ENCODE measurements around the gene SUMO3.

SUMO3 gene

DNA sequence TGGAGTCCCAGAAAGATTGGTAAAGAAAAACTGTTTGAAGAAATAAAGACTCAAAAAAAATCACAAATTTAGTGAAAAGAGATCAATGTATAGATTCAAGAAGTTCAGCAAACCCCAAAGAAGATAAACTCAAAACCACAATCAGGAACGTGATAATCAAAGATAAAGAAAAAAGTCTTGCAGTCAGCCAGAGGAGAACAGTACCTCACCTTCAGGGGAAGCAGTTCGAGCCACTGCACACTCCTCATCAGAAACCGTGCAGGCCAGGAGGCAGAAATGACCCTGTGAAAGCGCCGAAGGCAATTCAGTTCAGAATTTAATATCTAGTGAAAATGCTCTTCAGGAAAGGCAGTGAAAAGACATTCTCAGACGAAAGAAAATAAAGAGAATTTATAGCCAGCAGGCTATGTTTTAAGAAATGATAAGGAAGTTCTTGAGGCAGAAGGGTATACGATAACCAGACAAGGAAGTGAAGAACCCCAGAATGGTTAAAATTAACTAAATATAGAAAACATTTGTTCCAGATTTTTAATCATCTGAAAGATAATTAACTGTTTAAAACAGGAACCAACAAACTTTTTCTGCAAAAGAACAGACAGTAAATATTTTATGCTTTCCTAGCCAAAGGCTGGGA, 13.5 kb upstream of the SUMO3 start:
- DNase-seq (ENCODE audit: low spot score in 2 of 2), result no peak
- Histone ChIP-seq H3K9me3 (peaks cover 2% of the 10 kb centered on the region), H3K4me3 (no peak overlapping the region), H3K36me3 (replicated peaks) (no peaks in the 10 kb centered on the region), H3K27me3 (ENCODE audit: low read depth) (no peaks in the 10 kb centered on the region), H3K4me1 (no peaks in the 10 kb centered on the region)
- in situ Hi-C loops (cut with MboI; ENCODE audit: low sequenced_read_pairs), result no loop called here

DNA sequence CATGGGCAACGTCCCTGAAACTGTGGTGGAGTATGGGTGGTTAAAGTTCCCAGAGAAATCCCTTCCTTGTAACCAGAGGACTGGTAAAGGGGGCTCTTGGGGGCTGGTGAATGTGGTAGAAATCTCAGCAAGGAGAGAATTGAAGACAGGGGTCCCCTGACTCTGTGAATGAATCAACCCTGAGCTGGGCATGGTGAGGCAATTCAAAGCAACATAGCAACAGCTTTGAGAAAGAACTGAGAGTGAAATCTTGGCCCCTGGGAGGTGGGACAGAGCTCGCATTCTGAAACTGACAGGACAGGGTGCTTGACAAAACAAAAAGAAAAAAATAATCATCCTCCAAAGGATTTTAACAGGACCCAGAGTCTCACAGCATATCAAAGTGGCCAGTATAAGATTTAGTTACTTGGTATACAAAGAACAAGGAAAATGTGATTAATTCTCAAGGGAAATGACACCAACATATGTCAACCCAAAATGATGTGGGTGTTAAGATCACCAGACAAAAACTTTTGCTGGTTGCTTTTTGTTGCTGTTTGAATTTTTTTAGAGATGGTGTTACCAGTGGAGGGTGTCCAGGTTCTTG, 11.7 kb upstream of the SUMO3 start:
- H3K36me3 ChIP-seq (replicated peaks), result no peaks in the 10 kb centered on the region

DNA sequence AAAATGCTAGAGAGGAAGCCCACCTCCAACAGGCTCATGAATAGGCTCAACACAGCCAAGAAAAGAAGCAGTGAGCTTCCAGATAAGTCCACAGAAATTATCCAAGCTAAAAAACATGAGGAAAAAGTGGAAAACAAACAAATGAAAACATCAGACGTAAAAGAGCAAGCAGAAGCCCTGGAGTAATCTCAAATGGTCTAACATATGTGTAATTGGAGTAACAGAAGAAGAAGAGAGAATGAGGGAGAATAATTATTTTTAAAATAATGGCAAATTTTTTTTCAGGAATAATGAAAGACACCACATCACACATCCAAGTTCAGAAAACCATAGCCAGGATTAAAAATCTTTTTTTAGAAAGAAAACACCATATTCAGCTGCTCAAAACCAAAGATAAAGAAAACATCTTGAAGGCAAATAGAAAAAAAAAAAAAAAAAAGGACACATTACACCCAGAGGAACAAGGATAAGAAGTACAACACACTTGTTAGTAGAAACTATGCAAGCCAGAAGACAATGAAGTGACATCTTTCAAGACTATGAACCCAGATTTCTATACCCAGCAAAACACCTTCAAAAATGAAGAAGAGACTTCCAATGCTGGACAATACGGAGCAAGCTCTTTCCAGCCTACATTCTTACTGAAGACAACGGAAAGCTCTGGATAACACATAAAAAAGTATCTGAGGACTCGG, 10.6 kb upstream of the SUMO3 start:
- Histone ChIP-seq H3K4me3 (no peak overlapping the region), H3K36me3 (replicated peaks) (no peaks in the 10 kb centered on the region), H3K4me1 (no peaks in the 10 kb centered on the region), H3K27me3 (ENCODE audit: low read depth) (no peaks in the 10 kb centered on the region), H3K9me3 (peaks cover 5% of the 10 kb centered on the region)
- in situ Hi-C loops (cut with MboI; ENCODE audit: low sequenced_read_pairs), result no loop called here
- DNase-seq (ENCODE audit: low spot score in 2 of 2), result no peak

More for the DNA sequence above, 11.7 kb upstream of the SUMO3 start:
- no peak overlapping the region for H3K4me3 ChIP-seq
- in situ Hi-C loops (cut with MboI; ENCODE audit: low sequenced_read_pairs), result no loop called here
- peaks cover 4% of the 10 kb centered on the region for H3K9me3 ChIP-seq
- H3K27me3 ChIP-seq (ENCODE audit: low read depth), result no peaks in the 10 kb centered on the region
- no peak for DNase-seq (ENCODE audit: low spot score in 2 of 2)
- H3K4me1 ChIP-seq, result no peaks in the 10 kb centered on the region

DNA sequence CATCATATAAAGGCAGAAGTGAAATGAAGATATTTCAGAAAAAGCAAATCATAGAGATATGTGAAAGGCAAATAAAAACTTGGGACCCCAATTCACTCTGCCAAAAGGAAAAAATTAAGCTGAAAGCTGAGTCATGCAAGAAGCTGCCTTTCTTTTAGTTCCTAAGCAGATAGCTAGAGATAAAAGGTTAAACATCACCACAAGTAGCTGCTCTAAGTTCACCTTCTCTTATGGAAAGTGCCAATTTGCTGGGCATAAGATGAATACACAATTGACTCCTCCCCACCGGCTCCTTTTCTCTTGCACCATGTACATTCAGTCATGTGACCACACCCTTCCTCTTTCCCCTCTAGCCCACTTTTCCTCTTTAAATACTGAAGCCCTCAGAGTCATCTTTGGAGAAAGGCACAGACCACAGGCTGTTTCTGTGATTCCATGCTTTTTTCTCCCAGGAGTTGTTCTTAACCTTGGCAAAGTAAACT, 5.4 kb upstream of the SUMO3 start:
- Histone ChIP-seq H3K9me3 (peaks cover 19% of the 10 kb centered on the region), H3K27me3 (ENCODE audit: low read depth) (no peaks in the 10 kb centered on the region), H3K4me3 (no peak overlapping the region), H3K4me1 (no peaks in the 10 kb centered on the region), H3K36me3 (replicated peaks) (no peaks in the 10 kb centered on the region)
- in situ Hi-C loops (cut with MboI; ENCODE audit: low sequenced_read_pairs), result no loop called here
- no peak for DNase-seq (ENCODE audit: low spot score in 2 of 2)

DNA sequence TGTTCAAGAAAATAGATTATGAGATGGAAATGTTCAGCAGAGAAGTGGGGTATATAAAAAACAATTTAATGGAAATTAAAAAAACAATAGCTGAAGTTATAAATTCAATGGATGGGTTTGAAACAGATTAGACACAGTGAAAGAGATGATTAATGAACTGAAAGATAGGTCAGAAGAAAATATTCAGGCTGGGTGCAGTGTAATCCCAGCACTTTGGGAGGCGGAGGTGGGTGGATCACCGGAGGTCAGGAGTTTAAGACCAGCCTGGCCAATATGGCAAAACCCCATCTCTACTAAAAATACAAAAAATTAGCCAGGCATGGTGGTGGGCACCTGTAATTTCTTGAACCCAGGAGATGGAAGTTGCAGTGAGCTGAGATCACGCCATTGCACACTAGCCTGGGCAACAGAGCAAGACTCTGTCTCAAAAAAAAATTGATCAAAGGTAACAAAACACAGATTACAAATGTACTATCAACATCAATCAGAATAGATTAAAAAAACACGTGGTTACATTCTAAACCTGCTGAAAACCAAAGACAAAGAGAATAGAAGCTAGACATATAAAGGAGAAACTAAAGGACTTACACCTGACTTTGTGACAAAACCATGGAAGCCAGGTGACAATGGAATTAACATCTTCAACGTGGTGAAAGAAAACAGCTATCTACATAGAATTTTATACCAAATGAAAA, 4.8 kb upstream of the SUMO3 start:
- H3K9me3 ChIP-seq, result peaks cover 19% of the 10 kb centered on the region
- no peak for DNase-seq (ENCODE audit: low spot score in 2 of 2)
- no peak overlapping the region for H3K4me3 ChIP-seq
- no peaks in the 10 kb centered on the region for H3K27me3 ChIP-seq (ENCODE audit: low read depth)
- H3K4me1 ChIP-seq, result no peaks in the 10 kb centered on the region
- in situ Hi-C loops (cut with MboI; ENCODE audit: low sequenced_read_pairs), result no loop called here
- no peaks in the 10 kb centered on the region for H3K36me3 ChIP-seq (replicated peaks)

DNA sequence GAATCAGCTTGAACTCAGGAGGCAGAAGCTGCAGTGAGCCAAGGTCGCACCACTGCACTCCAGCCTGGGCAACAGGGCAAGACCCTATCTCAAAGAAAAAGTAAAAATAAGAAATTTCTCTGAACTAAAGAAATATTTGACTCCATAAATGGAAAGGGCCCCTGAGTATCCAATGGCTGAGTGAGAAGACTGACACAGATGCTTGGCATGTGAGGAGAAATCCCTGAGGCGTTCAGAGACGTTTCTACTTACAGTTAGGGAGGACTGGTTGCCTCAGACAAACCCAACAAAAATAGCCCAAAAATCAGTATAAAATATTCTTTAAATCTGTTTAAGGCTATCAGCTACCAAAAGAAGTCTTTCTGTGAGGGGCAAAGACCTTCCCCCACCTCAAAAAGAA, 3.0 kb upstream of the SUMO3 start:
- in situ Hi-C loops (cut with MboI; ENCODE audit: low sequenced_read_pairs), result no loop called here
- no peaks in the 10 kb centered on the region for H3K36me3 ChIP-seq (replicated peaks)

DNA sequence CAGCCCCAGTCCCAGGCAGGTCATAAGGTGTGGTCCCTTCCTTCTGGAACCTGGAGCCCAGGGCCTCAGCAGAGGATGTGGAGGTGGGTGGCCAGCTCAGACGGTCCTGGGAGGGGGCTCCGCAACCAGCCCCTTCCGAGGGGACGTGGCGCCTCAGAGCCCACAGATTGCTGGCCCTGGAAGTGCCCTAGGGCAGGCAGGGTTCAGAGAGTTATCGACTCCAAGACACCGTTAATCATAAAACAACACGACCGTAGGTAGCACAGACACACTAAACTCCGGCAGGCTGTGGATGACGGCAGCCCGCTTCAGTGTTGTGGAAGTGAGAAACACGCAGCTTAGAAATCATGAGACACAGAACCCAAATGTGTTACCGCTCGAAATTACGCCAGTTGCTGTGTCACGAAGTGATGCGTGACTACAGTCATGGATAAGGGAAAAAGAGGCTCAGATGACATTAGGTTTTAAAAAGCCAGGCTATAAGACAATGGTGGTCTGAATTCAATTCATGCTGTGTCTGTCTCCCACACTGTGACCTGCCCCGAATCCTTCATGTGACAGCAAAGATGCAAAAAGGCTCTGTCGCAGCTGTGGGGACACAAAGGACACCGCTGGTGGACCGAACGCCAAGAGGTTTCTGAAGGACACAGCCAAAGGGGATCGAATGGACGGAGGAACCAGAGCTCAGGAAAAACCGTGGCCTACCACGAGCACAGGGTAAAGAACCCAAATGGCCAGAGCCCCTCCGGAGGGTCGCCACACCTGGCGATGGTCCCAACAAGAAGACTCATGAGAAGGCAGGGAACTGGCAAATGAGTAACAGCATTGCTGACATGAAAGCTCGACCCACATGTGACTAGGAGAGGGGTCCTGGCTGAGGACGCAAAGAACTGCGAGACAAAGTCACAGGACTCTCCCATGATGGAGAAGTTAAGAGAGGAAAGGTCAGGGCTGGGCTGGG, 1.7 kb upstream of the SUMO3 start:
- Histone ChIP-seq H3K27me3 (ENCODE audit: low read depth) (no peaks in the 10 kb centered on the region), H3K36me3 (replicated peaks) (no peaks in the 10 kb centered on the region), H3K4me3 (no peak overlapping the region), H3K9me3 (peaks cover 17% of the 10 kb centered on the region), H3K4me1 (no peaks in the 10 kb centered on the region)
- in situ Hi-C loops (cut with MboI; ENCODE audit: low sequenced_read_pairs), result no loop called here
- DNase-seq (ENCODE audit: low spot score in 2 of 2), result no peak

More for the DNA sequence above, 3.0 kb upstream of the SUMO3 start:
- Histone ChIP-seq H3K4me3 (no peak overlapping the region), H3K4me1 (no peaks in the 10 kb centered on the region), H3K9me3 (peaks cover 17% of the 10 kb centered on the region), H3K27me3 (ENCODE audit: low read depth) (no peaks in the 10 kb centered on the region)
- DNase-seq (ENCODE audit: low spot score in 2 of 2), result no peak

DNA sequence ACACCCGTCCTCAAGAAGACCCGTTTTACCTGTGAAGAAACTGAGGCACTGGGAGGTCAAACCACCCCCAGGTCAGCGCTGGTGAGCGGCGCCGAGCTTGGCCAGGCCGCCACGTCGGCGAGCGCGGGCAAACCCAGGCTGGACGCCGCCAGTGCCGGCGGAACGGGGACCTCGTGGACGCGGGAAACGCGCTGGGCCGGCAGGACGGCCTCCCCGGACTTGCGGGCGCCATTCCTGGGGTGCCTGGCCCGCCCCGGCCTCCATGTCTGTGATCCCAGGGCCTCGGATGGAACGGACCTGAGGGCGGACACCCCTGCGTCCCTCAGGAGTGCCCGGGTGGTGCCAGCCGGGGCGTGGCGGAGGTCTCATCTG, 764 bp upstream of the SUMO3 start:
- Histone ChIP-seq H3K9me3 (peaks cover 17% of the 10 kb centered on the region), H3K36me3 (replicated peaks) (no peaks in the 10 kb centered on the region), H3K4me3 (peak overlapping the region; percentile 42), H3K27me3 (ENCODE audit: low read depth) (no peaks in the 10 kb centered on the region), H3K4me1 (no peaks in the 10 kb centered on the region)
- in situ Hi-C loops (cut with MboI; ENCODE audit: low sequenced_read_pairs), result no loop called here
- no peak for DNase-seq (ENCODE audit: low spot score in 2 of 2)

DNA sequence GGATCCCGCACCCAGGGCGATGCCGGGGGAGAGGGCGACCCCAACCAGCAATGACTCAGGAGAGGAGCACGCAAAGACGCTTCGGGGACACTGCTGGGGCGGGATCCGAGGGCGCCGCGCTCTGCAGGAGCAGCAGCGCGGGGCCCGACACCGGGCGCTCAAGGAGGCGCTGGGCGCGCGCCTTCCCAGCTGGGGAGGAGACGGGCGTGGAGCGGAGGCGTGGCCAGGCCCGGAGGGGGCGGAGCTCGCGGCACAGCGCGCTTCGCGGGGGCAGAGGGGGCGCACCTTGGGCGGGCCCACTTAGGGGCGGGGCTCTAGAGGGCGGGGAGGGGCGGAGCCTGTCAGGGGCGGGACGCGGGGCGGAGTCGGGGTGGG, 369 bp downstream of the SUMO3 start:
- peak; percentile 60 to 93 for DNase-seq (ENCODE audit: low spot score in 2 of 2)
- no peaks in the 10 kb centered on the region for H3K27me3 ChIP-seq (ENCODE audit: low read depth)
- H3K36me3 ChIP-seq (replicated peaks), result no peaks in the 10 kb centered on the region; the same call in 1 of the 2 replicates
- in situ Hi-C loops (cut with MboI; ENCODE audit: low sequenced_read_pairs), result no loop called here
- peaks cover 8% of the 10 kb centered on the region; the same call in 1 of the 2 replicates for H3K9me3 ChIP-seq
- peak overlapping the region; percentile 58 for H3K4me3 ChIP-seq
- no peaks in the 10 kb centered on the region for H3K4me1 ChIP-seq

DNA sequence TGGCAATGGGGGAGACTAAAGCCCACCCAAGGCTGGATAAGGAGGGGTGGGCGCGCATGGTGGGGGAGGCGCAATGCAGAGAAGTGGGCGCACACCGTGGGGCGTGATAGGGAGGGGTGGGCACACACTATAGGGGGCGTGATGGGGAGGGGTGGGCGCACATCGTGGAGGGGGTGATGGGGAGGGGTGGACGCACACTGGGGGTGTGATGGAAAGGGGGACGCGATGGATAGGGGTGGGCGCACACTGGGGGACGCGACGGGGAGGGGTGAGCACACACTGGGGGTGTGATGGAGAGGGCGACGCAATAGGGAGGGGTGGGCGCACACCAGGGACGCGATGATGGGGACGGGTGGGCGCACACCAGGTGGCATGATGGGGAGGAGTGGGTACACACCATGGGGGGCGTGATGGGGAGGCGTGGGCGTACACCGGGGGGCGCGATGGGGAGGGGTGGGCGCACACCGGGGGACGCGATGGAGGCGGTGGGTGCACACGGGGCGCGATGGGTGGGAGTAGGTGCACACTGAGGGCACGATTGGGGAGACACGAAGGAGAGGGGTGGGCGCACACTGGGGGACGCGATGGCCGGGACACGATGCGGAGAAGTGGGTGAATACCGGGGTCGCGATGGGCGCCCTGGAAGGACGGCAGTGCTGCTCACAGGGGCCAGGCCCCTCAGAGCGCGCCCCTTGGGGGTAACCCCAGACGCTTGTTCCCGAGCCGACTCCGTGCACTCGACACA, 929 bp downstream of the SUMO3 start:
- H3K36me3 ChIP-seq (replicated peaks), result peaks cover 3% of the 10 kb centered on the region; the same call in 1 of the 2 replicates
- DNase-seq (ENCODE audit: low spot score in 2 of 2), result no peak
- in situ Hi-C loops (cut with MboI; ENCODE audit: low sequenced_read_pairs), result no loop called here
- no peaks in the 10 kb centered on the region for H3K4me1 ChIP-seq
- H3K4me3 ChIP-seq, result peak overlapping the region; percentile 58
- peaks cover 6% of the 10 kb centered on the region; the same call in 1 of the 2 replicates for H3K9me3 ChIP-seq
- H3K27me3 ChIP-seq (ENCODE audit: low read depth), result no peaks in the 10 kb centered on the region

DNA sequence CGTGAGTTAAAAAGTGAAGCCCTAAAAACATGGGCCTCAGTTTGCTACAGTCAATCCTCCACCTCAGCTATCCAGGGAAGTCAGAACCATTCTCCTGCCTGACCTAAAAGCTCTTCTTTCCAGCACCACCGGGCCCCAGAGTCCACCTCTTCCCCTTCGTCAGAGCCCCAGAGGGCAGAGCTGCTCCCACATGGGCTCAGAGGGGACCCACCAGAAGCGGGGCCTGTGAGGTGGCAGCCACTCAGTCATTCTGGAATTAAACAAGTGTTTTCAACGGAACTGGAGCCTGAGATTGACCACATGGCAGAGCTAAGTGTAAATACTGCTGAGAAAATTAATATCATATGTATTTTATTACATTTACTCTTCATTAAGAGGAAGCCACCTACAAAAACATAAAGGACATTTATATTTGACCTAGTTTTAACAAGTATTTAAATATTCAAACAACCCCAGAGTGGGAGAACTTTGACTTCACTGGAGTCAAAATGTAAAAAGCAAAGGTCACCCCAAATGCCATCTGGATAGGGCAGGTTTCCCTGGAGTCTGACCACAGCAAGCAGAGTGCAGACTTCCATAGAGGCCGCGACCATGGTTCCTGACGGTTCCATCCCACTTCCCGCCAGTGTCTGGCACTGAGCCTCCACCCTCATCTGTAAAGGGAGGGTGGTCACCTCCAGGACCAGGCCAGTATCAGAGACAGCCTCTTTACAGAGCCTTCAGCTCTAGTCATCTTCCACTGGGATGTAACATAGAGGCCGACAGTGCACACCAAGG, 1.8 kb downstream of the SUMO3 start:
- peaks cover 6% of the 10 kb centered on the region; the same call in 1 of the 2 replicates for H3K36me3 ChIP-seq (replicated peaks)
- H3K4me1 ChIP-seq, result no peaks in the 10 kb centered on the region
- no peak overlapping the region for H3K4me3 ChIP-seq
- peaks cover 6% of the 10 kb centered on the region; the same call in 1 of the 2 replicates for H3K9me3 ChIP-seq
- DNase-seq (ENCODE audit: low spot score in 2 of 2), result no peak
- in situ Hi-C loops (cut with MboI; ENCODE audit: low sequenced_read_pairs), result no loop called here
- no peaks in the 10 kb centered on the region for H3K27me3 ChIP-seq (ENCODE audit: low read depth)

DNA sequence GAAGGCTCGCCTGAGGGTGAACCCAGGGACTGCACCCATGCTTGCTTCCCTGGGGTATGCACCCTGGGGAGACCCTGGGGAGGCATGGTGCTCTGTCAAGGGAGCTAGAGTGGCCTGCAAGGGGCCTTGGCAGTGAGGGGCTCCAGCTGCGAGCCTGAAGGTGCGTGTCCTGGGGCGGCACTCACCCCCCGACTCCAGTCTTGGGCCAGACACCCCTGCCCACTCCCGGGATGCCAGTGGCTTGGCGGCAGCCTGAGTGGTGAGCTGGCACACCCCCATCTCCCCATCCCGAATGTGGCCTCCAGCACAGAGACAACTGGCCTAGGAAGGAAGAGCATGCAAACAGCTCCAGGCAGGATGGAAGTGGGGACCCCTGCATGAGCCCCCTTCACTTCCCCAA, 2.6 kb downstream of the SUMO3 start:
- Histone ChIP-seq H3K4me1 (no peaks in the 10 kb centered on the region), H3K27me3 (ENCODE audit: low read depth) (no peaks in the 10 kb centered on the region), H3K36me3 (replicated peaks) (peaks cover 6% of the 10 kb centered on the region; the same call in 1 of the 2 replicates), H3K4me3 (no peak overlapping the region), H3K9me3 (peaks cover 6% of the 10 kb centered on the region; the same call in 1 of the 2 replicates)
- in situ Hi-C loops (cut with MboI; ENCODE audit: low sequenced_read_pairs), result no loop called here
- DNase-seq (ENCODE audit: low spot score in 2 of 2), result no peak
